Measurements from ENCODE around the gene ZCCHC13. TPM values are rescaled to one million over a fixed set of nuclear protein-coding genes. Genes with fewer than 3 reads are reported as not detected.

The ZCCHC13 gene
- total and polyA plus RNA-seq, 2 of the 8 experiments (the other 6 are each of a cell fraction or from before 2014, with no cell fraction given), result not detected

DNA sequence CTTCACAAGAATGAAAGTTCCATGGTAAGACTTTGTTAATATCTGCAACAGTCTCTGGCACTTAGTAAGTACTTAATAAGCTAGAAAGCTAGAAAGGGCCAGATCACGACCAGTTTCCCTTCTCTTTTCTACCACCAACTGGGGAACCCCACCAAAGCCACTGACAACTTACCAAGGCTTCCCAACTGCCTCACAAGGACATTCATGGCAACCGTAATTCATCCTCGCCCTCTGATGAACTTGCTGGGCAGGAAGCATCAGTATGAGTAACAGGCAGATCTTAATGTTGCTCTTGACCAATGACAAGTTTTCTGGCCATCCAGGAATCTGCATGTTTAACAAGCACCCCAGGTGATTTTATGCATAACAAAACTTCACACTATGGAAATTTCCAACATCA is 23.2 kb upstream of the ZCCHC13 start:
- no peak overlapping the region for H3K4me3 ChIP-seq (ENCODE audit: extremely low read depth in 1 of 4, insufficient read depth in 2 of 4, low read depth in 3 of 4, low read length in 4 of 4)
- no peaks in the 10 kb centered on the region for H3K23me2 ChIP-seq (ENCODE audit: low read depth, low read length)
- H3K14ac ChIP-seq (ENCODE audit: insufficient read length), result no peak overlapping the region
- H3K4me1 ChIP-seq (replicated peaks in 1 of 4; ENCODE audit: control insufficient read depth in 3 of 4, insufficient read depth in 4 of 4, low read length in 3 of 4), result peaks cover 1 to 17% (median 9%) of the 10 kb centered on the region in 4 experiments; a peak in 4 of 7 replicates
- ChIA-PET CTCF (ENCODE audit: partially characterized antibody) (interaction anchor here (1.3 kb wide), 1 partner anchor 102 kb away, joined by 3 read pairs; no protein-coding TSS in a partner anchor), POLR2A (ENCODE audit: partially characterized antibody) (interaction anchor here (0.7 to 5.9 kb wide), 5 partner anchors 9 to 29 kb away, joined by 3 to 27 read pairs (median 5); no protein-coding TSS in a partner anchor)
- no peak overlapping the region for H3K18ac ChIP-seq (ENCODE audit: extremely low read depth, low read length)
- no peak overlapping the region for H4K8ac ChIP-seq (ENCODE audit: extremely low read depth, insufficient read depth, low read length)
- H2BK20ac ChIP-seq (ENCODE audit: low read length), result no peak overlapping the region
- no peak overlapping the region for H2BK5ac ChIP-seq (ENCODE audit: low read depth, low read length)
- H2AFZ ChIP-seq (ENCODE audit: low read length), result no peak overlapping the region
- no peaks in the 10 kb centered on the region for H3K9me3 ChIP-seq (ENCODE audit: insufficient read depth in 2 of 2, low read depth in 1 of 2, low read length in 1 of 2)
- no peak for TF ChIP-seq CHD1 (IDR thresholded peaks at IDR 0.05; ENCODE audit: low read depth, low read length)
- no peak for TF ChIP-seq RFX5 (IDR thresholded peaks at IDR 0.05; ENCODE audit: borderline replicate concordance, low read depth, low read length)
- TF ChIP-seq GTF2F1 (IDR thresholded peaks at IDR 0.05; ENCODE audit: borderline replicate concordance, low read depth, low read length), result no peak
- TF ChIP-seq, protein P1, sequence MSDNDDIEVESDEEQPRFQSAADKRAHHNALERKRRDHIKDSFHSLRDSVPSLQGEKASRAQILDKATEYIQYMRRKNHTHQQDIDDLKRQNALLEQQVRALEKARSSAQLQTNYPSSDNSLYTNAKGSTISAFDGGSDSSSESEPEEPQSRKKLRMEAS (IDR thresholded peaks at IDR 0.05), result no peak
- no peak for TF ChIP-seq KDM1A (IDR thresholded peaks at IDR 0.05; ENCODE audit: borderline replicate concordance, low read length)
- TF ChIP-seq CBX5 (IDR thresholded peaks at IDR 0.05; ENCODE audit: low read depth, low read length), result no peak
- no peak for TF ChIP-seq CREB1 (IDR thresholded peaks at IDR 0.05)
- no peak for TF ChIP-seq ASH2L (IDR thresholded peaks at IDR 0.05; ENCODE audit: low read length)
- no peak for TF ChIP-seq EZH2 (IDR thresholded peaks at IDR 0.05; ENCODE audit: low read depth, low read length, severe bottlenecking)
- no peak overlapping the region for H3K56ac ChIP-seq (replicated peaks; ENCODE audit: insufficient read length, low read depth, low read length)
- H4K91ac ChIP-seq (replicated peaks; ENCODE audit: insufficient read length, low read length), result no peak overlapping the region
- H3K27ac ChIP-seq (ENCODE audit: low read depth, low read length), result no peak overlapping the region
- no peak overlapping the region for H4K5ac ChIP-seq (ENCODE audit: insufficient read length, low read depth, low read length)
- no peak overlapping the region for H3K9ac ChIP-seq (replicated peaks in 1 of 4; ENCODE audit: extremely low read depth in 1 of 4, low read depth in 3 of 4, low read length in 3 of 4)
- H2BK12ac ChIP-seq (ENCODE audit: low read depth, low read length), result no peak overlapping the region
- H2AK5ac ChIP-seq (ENCODE audit: low read depth, low read length), result no peak overlapping the region
- peaks cover 0 to 2% of the 10 kb centered on the region in 2 experiments for H4K20me1 ChIP-seq (replicated peaks in 1 of 2; ENCODE audit: control insufficient read depth in 1 of 2, insufficient read depth in 2 of 2, low read length in 2 of 2)
- H2BK120ac ChIP-seq (replicated peaks; ENCODE audit: low read depth, low read length), result no peak overlapping the region
- H3K79me2 ChIP-seq (ENCODE audit: control insufficient read depth in 1 of 2, insufficient read depth in 2 of 2, low read length in 2 of 2), result peaks cover 0 to 50% of the 10 kb centered on the region in 2 experiments; a peak in 2 of 4 replicates
- H3K23ac ChIP-seq (ENCODE audit: insufficient read length), result no peak overlapping the region
- FAIRE-seq (peak; percentile 45), DNase-seq (ENCODE audit: low read depth in 1 of 2, low spot score in 2 of 2) (no peak)
- H3K4ac ChIP-seq (replicated peaks; ENCODE audit: insufficient read length, low read depth, low read length), result no peak overlapping the region
- no peaks in the 10 kb centered on the region for H3K27me3 ChIP-seq (replicated peaks in 1 of 4; ENCODE audit: control insufficient read depth in 3 of 4, extremely low read depth in 1 of 4, insufficient read depth in 3 of 4, low read length in 3 of 4)
- H3K4me2 ChIP-seq (ENCODE audit: insufficient read depth in 1 of 2, low read depth in 2 of 2, low read length in 2 of 2), result no peak overlapping the region
- WGBS, 2 experiments (ENCODE audit: extremely low coverage in 1 of 2, insufficient coverage in 1 of 2, insufficient read length in 1 of 2, insufficient replicate concordance in 2 of 2, low coverage in 1 of 2, low lambda C conversion rate in 2 of 2, missing lambda C conversion rate in 1 of 2), result 86% methylated on average over 3 of the region's 3 CpGs; no CpG with 5 or more reads in 1 of the 2 experiments
- H3K79me1 ChIP-seq (ENCODE audit: low read depth, low read length), result no peaks in the 10 kb centered on the region
- no peak overlapping the region for H2BK15ac ChIP-seq (ENCODE audit: low read length)
- H3K36me3 ChIP-seq (ENCODE audit: control insufficient read depth in 2 of 4, insufficient read depth in 4 of 4, low read length in 3 of 4), result peaks cover 0 to 56% (median 26%) of the 10 kb centered on the region in 4 experiments; a peak in 6 of 8 replicates
